ENCODE measurements around the gene NOXA1.

The NOXA1 gene

DNA sequence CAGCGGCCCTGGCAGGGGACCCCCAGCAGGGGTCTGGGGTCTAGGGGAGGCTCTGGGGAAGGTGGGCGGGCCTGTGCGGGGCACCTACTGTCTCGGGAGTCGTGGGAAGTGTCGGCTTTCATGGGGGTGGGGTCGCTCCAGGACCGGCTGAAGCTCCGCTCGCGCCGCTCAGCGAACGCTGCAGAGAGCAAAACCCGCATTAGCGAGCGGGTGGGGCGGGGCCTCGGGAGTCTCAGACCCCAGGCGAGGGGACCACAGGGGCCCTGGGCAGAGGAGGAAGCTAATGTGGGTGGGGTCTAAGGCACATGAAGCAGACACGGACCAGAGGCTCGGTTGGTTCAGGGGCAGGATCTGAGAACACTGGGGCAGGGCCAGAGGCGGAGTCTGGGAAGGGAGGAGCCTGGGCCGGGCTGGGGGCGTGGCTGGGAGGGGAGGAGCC, 30.5 kb downstream of the NOXA1 start:
- TF ChIP-seq, protein P1, sequence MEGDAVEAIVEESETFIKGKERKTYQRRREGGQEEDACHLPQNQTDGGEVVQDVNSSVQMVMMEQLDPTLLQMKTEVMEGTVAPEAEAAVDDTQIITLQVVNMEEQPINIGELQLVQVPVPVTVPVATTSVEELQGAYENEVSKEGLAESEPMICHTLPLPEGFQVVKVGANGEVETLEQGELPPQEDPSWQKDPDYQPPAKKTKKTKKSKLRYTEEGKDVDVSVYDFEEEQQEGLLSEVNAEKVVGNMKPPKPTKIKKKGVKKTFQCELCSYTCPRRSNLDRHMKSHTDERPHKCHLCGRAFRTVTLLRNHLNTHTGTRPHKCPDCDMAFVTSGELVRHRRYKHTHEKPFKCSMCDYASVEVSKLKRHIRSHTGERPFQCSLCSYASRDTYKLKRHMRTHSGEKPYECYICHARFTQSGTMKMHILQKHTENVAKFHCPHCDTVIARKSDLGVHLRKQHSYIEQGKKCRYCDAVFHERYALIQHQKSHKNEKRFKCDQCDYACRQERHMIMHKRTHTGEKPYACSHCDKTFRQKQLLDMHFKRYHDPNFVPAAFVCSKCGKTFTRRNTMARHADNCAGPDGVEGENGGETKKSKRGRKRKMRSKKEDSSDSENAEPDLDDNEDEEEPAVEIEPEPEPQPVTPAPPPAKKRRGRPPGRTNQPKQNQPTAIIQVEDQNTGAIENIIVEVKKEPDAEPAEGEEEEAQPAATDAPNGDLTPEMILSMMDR (conservative IDR thresholded peaks at IDR 0.05; ENCODE audit: low read depth) = no peak
- ChIA-PET POLR2A (ENCODE audit: low non-redundant PET) (no interaction called here), CTCF (interaction anchor here (0.6 to 1.3 kb wide), 3 partner anchors 9 to 427 kb away, joined by 3 to 4 read pairs (median 3); no protein-coding TSS in a partner anchor)
- DNase-seq (ENCODE audit: low spot score) = peak; percentile 85
- H3K27ac ChIP-seq = peak overlapping the region; percentile 74

DNA sequence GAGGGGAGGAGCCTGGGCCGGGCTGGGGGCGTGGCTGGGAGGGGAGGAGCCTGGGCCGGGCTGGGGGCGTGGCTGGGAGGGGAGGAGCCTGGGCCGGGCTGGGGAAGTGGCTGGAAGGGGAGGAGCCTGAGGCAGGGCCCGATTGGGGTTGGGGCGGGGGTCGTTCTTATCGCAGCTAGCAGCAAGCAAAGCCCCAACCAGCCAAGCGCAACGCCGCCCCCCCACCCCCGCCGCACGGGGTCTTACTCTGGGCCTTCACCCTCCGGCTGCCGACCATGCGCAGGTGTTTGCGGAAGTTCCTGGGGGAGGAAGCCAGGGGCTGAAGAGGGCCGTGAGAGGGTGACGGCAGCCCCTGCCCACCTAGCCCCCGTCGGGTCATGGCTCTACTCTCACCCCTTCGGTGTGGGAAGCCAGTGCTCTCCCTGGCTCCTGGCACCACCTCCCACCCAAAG, 31.0 kb downstream of the NOXA1 start:
- no peak for DNase-seq (ENCODE audit: low spot score)
- TF ChIP-seq, protein P1 (conservative IDR thresholded peaks at IDR 0.05; ENCODE audit: low read depth) = no peak
- peak overlapping the region; percentile 74 for H3K27ac ChIP-seq
- CTCF ChIA-PET = interaction anchor here (0.6 kb wide), 1 partner anchor 506 kb away, joined by 4 read pairs; no protein-coding TSS in a partner anchor
- POLR2A ChIA-PET (ENCODE audit: low non-redundant PET) = no interaction called here

DNA sequence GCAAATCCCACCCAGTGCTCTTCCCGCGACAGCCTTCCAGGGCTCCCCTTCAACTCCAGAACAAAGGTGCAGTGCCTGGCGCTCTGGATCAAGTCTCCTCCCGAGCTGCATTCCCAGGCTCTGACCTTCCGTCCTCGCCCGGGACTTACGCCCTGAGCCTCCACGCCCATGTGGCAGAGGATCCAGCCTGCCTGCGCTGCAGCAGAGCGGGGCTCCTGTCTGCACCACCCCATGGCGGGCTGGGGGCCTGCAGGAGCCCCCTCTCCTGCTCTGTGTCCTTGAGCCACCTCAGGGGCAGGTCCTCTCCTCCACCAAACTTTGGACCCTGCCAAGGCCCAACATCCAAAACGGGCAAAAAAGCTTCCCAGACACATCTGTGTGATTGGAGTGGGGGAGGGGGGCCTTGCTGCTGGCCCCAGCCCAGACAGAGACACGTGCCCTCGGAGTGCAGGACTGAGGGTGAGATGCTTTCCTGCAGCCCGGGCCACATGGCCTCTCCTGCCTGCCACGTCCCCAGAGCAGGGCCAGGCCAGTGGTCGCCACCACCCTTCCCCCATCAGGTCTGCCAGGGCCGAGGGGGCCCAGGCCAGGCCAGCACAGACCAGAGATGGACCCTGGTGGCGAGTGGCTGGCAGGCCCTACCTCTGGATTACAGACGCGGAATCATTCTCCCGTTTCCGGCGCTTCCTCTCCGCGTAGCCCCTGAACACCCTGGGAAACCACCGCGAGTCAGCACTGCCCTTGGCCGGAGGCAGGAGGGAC, 31.6 kb downstream of the NOXA1 start:
- POLR2A ChIA-PET (ENCODE audit: low non-redundant PET) = interaction anchor here (0.6 kb wide), 1 partner anchor 13 kb away, joined by 5 read pairs; no protein-coding TSS in a partner anchor
- TF ChIP-seq, protein P1 (conservative IDR thresholded peaks at IDR 0.05; ENCODE audit: low read depth) = no peak
- no peak for DNase-seq (ENCODE audit: low spot score)
- CTCF ChIA-PET = interaction anchor here (0.6 kb wide), 2 partner anchors 9 to 507 kb away, joined by 4 read pairs; no protein-coding TSS in a partner anchor
- H3K27ac ChIP-seq = peak overlapping the region; percentile 74

DNA sequence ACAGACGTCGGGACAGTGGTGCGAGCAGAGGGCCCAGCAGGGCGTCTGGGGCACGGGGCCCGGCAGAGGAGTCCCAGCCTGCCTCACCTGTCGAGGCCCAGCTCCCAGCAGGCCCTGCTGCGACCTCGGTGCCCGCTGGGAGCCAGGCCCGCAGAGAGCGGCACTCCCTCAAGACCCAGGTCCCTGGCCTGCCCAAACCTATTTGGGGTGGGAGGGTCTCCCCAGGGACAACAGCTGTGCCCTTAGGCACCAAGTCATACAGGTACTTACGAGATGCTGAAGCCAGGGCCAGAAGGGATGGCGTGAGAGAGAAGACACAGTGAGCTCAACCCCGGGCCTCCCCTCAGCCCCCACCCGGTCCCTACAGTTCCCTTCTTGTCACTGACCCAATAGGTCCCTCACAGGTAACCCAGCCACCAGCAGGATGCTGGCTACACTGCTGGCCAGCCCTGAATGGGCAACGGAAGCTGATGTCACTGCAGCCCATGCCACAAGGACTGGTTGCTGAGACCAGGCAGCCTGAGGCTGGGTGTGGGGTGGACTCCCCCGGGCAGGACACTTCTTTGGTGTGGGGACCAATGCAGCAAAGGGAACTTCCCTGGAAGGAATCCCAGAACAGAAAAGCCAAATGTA, 32.3 kb downstream of the NOXA1 start:
- peak overlapping the region; percentile 74 for H3K27ac ChIP-seq
- TF ChIP-seq, protein P1 (conservative IDR thresholded peaks at IDR 0.05; ENCODE audit: low read depth) = no peak
- CTCF ChIA-PET = interaction anchor here (0.6 to 2.1 kb wide), 2 partner anchors 9 to 10 kb away, joined by 4 to 7 read pairs; no protein-coding TSS in a partner anchor
- no peak for DNase-seq (ENCODE audit: low spot score)
- POLR2A ChIA-PET (ENCODE audit: low non-redundant PET) = interaction anchor here (0.6 kb wide), 2 partner anchors 14 to 153 kb away, joined by 5 to 7 read pairs; partner anchors contain the start of gene NRARP

DNA sequence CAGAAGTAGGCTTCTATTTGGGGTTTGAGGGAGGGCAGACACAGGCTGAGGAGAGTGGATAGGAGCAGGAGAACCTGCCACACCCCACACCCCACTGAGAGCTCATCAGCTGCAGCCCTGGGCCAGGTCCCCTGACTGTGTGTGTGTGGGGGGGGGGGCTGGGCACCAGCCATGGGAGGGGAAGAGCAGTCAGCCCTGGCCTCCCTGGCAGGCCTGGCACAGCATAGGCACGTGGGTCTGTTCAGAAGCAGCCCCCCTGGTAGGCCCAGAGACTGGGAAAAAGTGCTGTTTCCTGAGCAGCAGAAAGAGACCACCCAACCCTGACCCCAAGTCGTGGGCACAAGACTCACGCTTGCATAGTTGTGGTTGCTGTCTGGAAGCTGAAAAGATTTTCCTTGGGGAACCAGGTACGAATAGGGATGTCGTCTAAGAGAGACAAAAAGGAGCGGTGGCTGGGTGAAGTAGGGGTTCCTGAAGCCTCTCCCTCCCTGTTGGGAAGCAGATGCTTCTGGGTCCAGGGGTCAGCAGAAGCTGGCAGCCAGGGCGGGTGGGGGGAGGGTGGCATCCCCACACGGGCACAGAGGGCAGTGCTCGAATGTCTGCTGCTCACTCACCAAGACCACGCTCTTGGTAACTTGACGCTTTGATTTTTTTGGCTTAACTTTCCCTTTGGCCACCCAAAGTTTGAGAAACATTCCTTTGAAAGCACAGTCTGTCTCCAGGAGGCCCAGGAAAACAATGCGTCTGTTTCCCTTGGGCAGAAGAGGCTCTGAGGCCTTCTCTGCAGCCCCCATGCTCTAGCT, 33.1 kb downstream of the NOXA1 start:
- no peak for DNase-seq (ENCODE audit: low spot score)
- POLR2A ChIA-PET (ENCODE audit: low non-redundant PET) = interaction anchor here (0.6 kb wide), 1 partner anchor 154 kb away, joined by 7 read pairs; the partner anchor contains the start of gene NRARP
- peak overlapping the region; percentile 74 for H3K27ac ChIP-seq
- CTCF ChIA-PET = interaction anchor here (1.8 to 2.1 kb wide), 2 partner anchors 10 to 78 kb away, joined by 4 to 7 read pairs; no protein-coding TSS in a partner anchor
- TF ChIP-seq, protein P1 (conservative IDR thresholded peaks at IDR 0.05; ENCODE audit: low read depth) = no peak

All from RWPE1 (cell line).